HUDEP-2 (cell line): ENCODE results near the gene VENTX.
A peak's percentile ranks its signal among the peaks of the same experiment; 100 is the strongest.

Experiments used
- DNase-seq, 76 experiments: peaks; one replicate each; lab custom pipeline; 2025; ENCODE audit not compliant: unreplicated experiment in 76 of 76; lab: John Stamatoyannopoulos, UW

The VENTX gene

GRCh38 chr10:133270204-133270603 lies 32.5 kb downstream of the VENTX start:
- DNase-seq: no peak

GRCh38 chr10:133270773-133271297 lies 33.2 kb downstream of the VENTX start:
- no peak for DNase-seq

GRCh38 chr10:133271521-133272300 lies 34.1 kb downstream of the VENTX start:
- DNase-seq: no peak

GRCh38 chr10:133272301-133272963 lies 34.8 kb downstream of the VENTX start:
- no peak for DNase-seq

GRCh38 chr10:133272964-133273420 lies 35.3 kb downstream of the VENTX start:
- no peak for DNase-seq

GRCh38 chr10:133273534-133274143 lies 36.0 kb downstream of the VENTX start:
- DNase-seq: no peak

- DNase-seq: peak in 30 of 76 experiments; percentile 4 to 46 (median 24)
These were observed 37.4 kb downstream of the VENTX start for GRCh38 chr10:133274751-133275683.

GRCh38 chr10:133275684-133276092 lies 38.0 kb downstream of the VENTX start:
- DNase-seq: peak in 12 of 76 experiments; percentile 6 to 31 (median 17)

GRCh38 chr10:133276100-133276434 lies 38.4 kb downstream of the VENTX start:
- no peak for DNase-seq

- peak in 6 of 76 experiments; percentile 9 to 25 (median 18) for DNase-seq
These were observed 39.0 kb downstream of the VENTX start, which contains the start of gene ADAM8 for GRCh38 chr10:133276435-133277201. Gene ADAM8, minus strand, starts transcription at chr10:133276868. Its CDS starts 51 bp downstream, at chr10:133276817.

GRCh38 chr10:133277277-133277992 lies 39.8 kb downstream of the VENTX start:
- no peak for DNase-seq

GRCh38 chr10:133277993-133278576 lies 40.4 kb downstream of the VENTX start:
- no peak for DNase-seq

GRCh38 chr10:133278577-133279265 lies 41.1 kb downstream of the VENTX start:
- DNase-seq: peak in 72 of 76 experiments; percentile 19 to 84 (median 61)

- DNase-seq: no peak
These were observed 41.9 kb downstream of the VENTX start for GRCh38 chr10:133279326-133280226.

GRCh38 chr10:133280391-133281059 lies 42.9 kb downstream of the VENTX start:
- DNase-seq: no peak

GRCh38 chr10:133281084-133281483 lies 43.4 kb downstream of the VENTX start:
- DNase-seq: no peak
